HepG2 (cell line): ENCODE measurements around the gene SPRED2. TPM values are rescaled to one million over a fixed set of nuclear protein-coding genes. Genes with fewer than 3 reads are reported as not detected.
A peak's percentile ranks its signal among the peaks of the same experiment; 100 is the strongest.

Source experiments
- AGO1 ChIP-seq: fragments of 200-400 bp; formaldehyde crosslinking; IDR thresholded peaks from 2 replicates; pipeline ENCODE4 v1.6.1; 2017; ENCODE audit warnings: mild to moderate bottlenecking, low read depth, low read length, moderate library complexity; ENCODE audit not compliant: poor library complexity, severe bottlenecking
- MXD4 ChIP-seq: IDR thresholded peaks from 2 replicates; pipeline ENCODE4 v1.6.1; 2016; ENCODE audit warnings: mild to moderate bottlenecking, missing biosample characterization, missing genetic modification reagents
- NR2F2 ChIP-seq: IDR thresholded peaks from 2 replicates; pipeline ENCODE4 v1.6.1; 2012; ENCODE audit warnings: low read depth, inconsistent platforms, borderline replicate concordance
- PPARG ChIP-seq: conservative IDR thresholded peaks from 2 replicates; pipeline ENCODE4 v1.6.1; 2016; ENCODE audit warnings: missing biosample characterization, missing genetic modification reagents
- PTBP1 ChIP-seq: fragments of 200-400 bp; formaldehyde crosslinking; IDR thresholded peaks from 2 replicates; pipeline ENCODE4 v1.6.1; 2018; ENCODE audit warnings: low read length, low read depth; ENCODE audit not compliant: poor library complexity, severe bottlenecking
- REL ChIP-seq: sonication (generic); formaldehyde crosslinking; conservative IDR thresholded peaks from 2 replicates; pipeline ENCODE4 v1.8.0; 2022; ENCODE audit warnings: mild to moderate bottlenecking, missing genetic modification reagents, moderate library complexity
- SKI ChIP-seq: fragments of 450-650 bp; IDR thresholded peaks from one replicate; pipeline ENCODE4 v1.6.1; 2018; ENCODE audit warnings: mild to moderate bottlenecking; ENCODE audit not compliant: partially characterized antibody
- SP140L ChIP-seq: sonication (generic); formaldehyde crosslinking; IDR thresholded peaks from 2 replicates; pipeline ENCODE4 v1.4.0; 2020; ENCODE audit warnings: missing genetic modification reagents, borderline replicate concordance
- SRSF9 ChIP-seq: fragments of 200-400 bp; formaldehyde crosslinking; IDR thresholded peaks from 2 replicates; pipeline ENCODE4 v1.6.1; 2018; ENCODE audit warnings: borderline replicate concordance, mild to moderate bottlenecking, low read depth, low read length; ENCODE audit not compliant: insufficient read depth, poor library complexity, severe bottlenecking
- SYNCRIP ChIP-seq: fragments of 200-400 bp; formaldehyde crosslinking; IDR thresholded peaks from 2 replicates; pipeline ENCODE4 v1.6.1; 2018; ENCODE audit warnings: mild to moderate bottlenecking, low read depth, low read length; ENCODE audit not compliant: insufficient read depth
- TAF15 ChIP-seq: fragments of 200-400 bp; formaldehyde crosslinking; IDR thresholded peaks from one replicate; pipeline ENCODE4 v1.6.1; 2018; ENCODE audit warnings: mild to moderate bottlenecking, low read depth, low read length; ENCODE audit not compliant: poor library complexity, severe bottlenecking
- TFE3 ChIP-seq: IDR thresholded peaks from 2 replicates; pipeline ENCODE4 v1.6.1; 2016
- ZNF263 ChIP-seq: sonication (generic); formaldehyde crosslinking; IDR thresholded peaks from 2 replicates; pipeline ENCODE4 v1.4.0; 2020; ENCODE audit warnings: missing genetic modification reagents
- ZNF569 ChIP-seq: sonication (generic); formaldehyde crosslinking; IDR thresholded peaks from 2 replicates; pipeline ENCODE4 v1.5.0; 2020; ENCODE audit warnings: mild to moderate bottlenecking, missing genetic modification reagents, moderate library complexity, borderline replicate concordance
- ZNF710 ChIP-seq: sonication (generic); formaldehyde crosslinking; IDR thresholded peaks from 2 replicates; pipeline ENCODE4 v1.5.0; 2020; ENCODE audit warnings: mild to moderate bottlenecking, missing genetic modification reagents, borderline replicate concordance
- polyA plus RNA-seq, 8 experiments: library from polyadenylated mRNA; depleted of rRNA in 3 of 8; stranded (reverse) in 7 of 8; unstranded in 1 of 8; fragments of >200 nt; fragmentation: Illumina TruSeq in 4 of 8; extraction: Trizol in 4 of 8; gene quantifications; 2 replicates each; pipeline versions ENCODE4 v1.2.1 to v1.2.3, GENCODE V29; 2011 to 2016; ENCODE audit warnings: low read depth in 4 of 8, missing spikeins in 1 of 8, mixed read lengths in 1 of 8; ENCODE audit not compliant: insufficient read depth in 1 of 8
- total RNA-seq, 5 experiments: library from RNA; depleted of rRNA; stranded (reverse); fragments of >200 nt; fragmentation: Illumina TruSeq; extraction: Trizol; gene quantifications; 2 replicates each; pipeline ENCODE4 v1.2.3, GENCODE V29; 2016; ENCODE audit warnings: low read depth in 1 of 5
- TF ChIP-seq, protein P1 (sequence below): sonication (generic); formaldehyde crosslinking; IDR thresholded peaks from 2 replicates; pipeline ENCODE4 v1.5.0; 2020; ENCODE audit warnings: mild to moderate bottlenecking, missing genetic modification reagents
- TF ChIP-seq, protein P2 (sequence below): sonication (generic); formaldehyde crosslinking; IDR thresholded peaks from 2 replicates; pipeline ENCODE4 v1.4.0; 2020; ENCODE audit warnings: missing genetic modification reagents
- TF ChIP-seq, protein P3 (sequence below): sonication (generic); formaldehyde crosslinking; conservative IDR thresholded peaks from 2 replicates; pipeline ENCODE4 v1.8.0; 2022; ENCODE audit warnings: missing genetic modification reagents

The SPRED2 gene
- total and polyA plus RNA-seq, 2 of the 13 experiments (the other 11 are each of a cell fraction or from before 2014, with no cell fraction given), result 13.0 to 37.0 TPM

DNA sequence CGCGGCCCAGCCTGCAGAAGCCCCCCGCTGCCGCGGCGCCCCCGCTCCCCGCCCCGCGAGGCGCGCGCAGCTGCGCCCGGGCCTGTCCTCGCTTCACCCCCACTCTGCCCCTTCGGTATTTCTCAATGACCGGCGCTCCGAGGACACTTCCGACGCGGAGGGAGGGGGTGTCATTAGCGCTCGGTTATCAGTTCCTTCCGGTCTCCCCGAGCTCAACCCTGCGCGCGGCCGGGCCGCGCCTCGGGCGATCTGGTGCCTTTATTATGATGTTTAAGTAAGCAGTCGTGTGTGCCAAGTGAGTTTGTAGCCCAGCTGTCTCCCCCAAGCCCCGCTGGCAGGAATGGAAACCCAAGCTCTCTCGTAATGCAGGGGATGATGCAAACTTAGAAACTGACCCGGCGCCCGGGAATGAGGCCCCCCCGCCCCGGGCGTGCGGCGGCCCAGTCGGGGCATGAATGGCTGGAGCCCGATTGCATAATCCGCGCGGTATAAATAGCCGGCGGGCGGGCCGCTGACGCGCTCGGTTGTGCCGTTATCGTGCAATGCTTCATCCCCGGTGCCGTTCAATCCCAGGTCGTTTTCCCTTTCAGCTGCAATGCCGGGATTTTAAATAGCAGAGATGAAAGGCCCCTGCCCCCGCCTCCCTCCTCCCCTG is 3.9 kb upstream of the SPRED2 start (continued):
- TF ChIP-seq, protein P1, sequence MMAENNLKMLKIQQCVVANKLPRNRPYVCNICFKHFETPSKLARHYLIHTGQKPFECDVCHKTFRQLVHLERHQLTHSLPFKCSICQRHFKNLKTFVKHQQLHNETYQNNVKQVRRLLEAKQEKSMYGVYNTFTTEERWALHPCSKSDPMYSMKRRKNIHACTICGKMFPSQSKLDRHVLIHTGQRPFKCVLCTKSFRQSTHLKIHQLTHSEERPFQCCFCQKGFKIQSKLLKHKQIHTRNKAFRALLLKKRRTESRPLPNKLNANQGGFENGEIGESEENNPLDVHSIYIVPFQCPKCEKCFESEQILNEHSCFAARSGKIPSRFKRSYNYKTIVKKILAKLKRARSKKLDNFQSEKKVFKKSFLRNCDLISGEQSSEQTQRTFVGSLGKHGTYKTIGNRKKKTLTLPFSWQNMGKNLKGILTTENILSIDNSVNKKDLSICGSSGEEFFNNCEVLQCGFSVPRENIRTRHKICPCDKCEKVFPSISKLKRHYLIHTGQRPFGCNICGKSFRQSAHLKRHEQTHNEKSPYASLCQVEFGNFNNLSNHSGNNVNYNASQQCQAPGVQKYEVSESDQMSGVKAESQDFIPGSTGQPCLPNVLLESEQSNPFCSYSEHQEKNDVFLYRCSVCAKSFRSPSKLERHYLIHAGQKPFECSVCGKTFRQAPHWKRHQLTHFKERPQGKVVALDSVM (CRISPR knock-in tag), result peak; percentile 65; the same call in 1 of the 2 replicates
- peak; percentile 35; the same call in 1 of the 2 replicates for TF ChIP-seq TFE3 (CRISPR knock-in tag)
- TF ChIP-seq SKI, result peak; percentile 82
- peak; percentile 56 for TF ChIP-seq TAF15
- no peak for TF ChIP-seq ZNF263 (CRISPR knock-in tag)
- peak; percentile 91; the same call in 1 of the 2 replicates for TF ChIP-seq REL (CRISPR knock-in tag)
- TF ChIP-seq AGO1, result peak; percentile 42
- no peak for TF ChIP-seq ZNF569 (CRISPR knock-in tag)
- TF ChIP-seq, protein P2, sequence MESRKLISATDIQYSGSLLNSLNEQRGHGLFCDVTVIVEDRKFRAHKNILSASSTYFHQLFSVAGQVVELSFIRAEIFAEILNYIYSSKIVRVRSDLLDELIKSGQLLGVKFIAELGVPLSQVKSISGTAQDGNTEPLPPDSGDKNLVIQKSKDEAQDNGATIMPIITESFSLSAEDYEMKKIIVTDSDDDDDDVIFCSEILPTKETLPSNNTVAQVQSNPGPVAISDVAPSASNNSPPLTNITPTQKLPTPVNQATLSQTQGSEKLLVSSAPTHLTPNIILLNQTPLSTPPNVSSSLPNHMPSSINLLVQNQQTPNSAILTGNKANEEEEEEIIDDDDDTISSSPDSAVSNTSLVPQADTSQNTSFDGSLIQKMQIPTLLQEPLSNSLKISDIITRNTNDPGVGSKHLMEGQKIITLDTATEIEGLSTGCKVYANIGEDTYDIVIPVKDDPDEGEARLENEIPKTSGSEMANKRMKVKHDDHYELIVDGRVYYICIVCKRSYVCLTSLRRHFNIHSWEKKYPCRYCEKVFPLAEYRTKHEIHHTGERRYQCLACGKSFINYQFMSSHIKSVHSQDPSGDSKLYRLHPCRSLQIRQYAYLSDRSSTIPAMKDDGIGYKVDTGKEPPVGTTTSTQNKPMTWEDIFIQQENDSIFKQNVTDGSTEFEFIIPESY (CRISPR knock-in tag), result no peak
- TF ChIP-seq, protein P3, sequence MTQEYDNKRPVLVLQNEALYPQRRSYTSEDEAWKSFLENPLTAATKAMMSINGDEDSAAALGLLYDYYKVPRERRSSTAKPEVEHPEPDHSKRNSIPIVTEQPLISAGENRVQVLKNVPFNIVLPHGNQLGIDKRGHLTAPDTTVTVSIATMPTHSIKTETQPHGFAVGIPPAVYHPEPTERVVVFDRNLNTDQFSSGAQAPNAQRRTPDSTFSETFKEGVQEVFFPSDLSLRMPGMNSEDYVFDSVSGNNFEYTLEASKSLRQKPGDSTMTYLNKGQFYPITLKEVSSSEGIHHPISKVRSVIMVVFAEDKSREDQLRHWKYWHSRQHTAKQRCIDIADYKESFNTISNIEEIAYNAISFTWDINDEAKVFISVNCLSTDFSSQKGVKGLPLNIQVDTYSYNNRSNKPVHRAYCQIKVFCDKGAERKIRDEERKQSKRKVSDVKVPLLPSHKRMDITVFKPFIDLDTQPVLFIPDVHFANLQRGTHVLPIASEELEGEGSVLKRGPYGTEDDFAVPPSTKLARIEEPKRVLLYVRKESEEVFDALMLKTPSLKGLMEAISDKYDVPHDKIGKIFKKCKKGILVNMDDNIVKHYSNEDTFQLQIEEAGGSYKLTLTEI, result no peak
- TF ChIP-seq SRSF9, result no peak
- no peak; the same call in 1 of the 2 replicates for TF ChIP-seq SP140L (CRISPR knock-in tag)
- TF ChIP-seq NR2F2, result no peak; the same call in 1 of the 2 replicates
- no peak; the same call in 1 of the 2 replicates for TF ChIP-seq ZNF710
- TF ChIP-seq MXD4 (CRISPR knock-in tag), result peak; percentile 18; the same call in 1 of the 2 replicates
- TF ChIP-seq SYNCRIP, result no peak
- 0 out of 2 replicates have a peak, but pooled peaks have one; percentile 7 for TF ChIP-seq PPARG (CRISPR knock-in tag)
- TF ChIP-seq PTBP1, result peak; percentile 56
